Panc1 (cell line): ENCODE measurements around the gene DCAF5. TPM values are rescaled to one million over a fixed set of nuclear protein-coding genes. Genes with fewer than 3 reads are reported as not detected.

Experiments used
- ATAC-seq: fragments of 200-7000 bp; cut with Tn5 transposase; 2 replicates; pipeline ENCODE4 v1.9.1; 2020; ENCODE audit warnings: mild to moderate bottlenecking, moderate library complexity
- Bru-seq: library from RNA; stranded (reverse); fragments of 400-500 nt; gene quantifications from one replicate; lab custom pipeline; 2021; lab: Mats Ljungman, UMichigan
- BruChase-seq, 2 experiments: library from RNA; stranded (reverse); fragments of 400-500 nt; gene quantifications; one replicate each; lab custom pipeline; 2021; lab: Mats Ljungman, UMichigan
- BruUV-seq: library from RNA; stranded (reverse); fragments of 400-500 nt; replicated peaks from 2 replicates; lab custom pipeline; 2021; lab: Mats Ljungman, UMichigan
- CTCF ChIA-PET: fragments of 300-600 bp; sonication (Branson Sonifier 250); formaldehyde crosslinking; loops from one replicate; lab custom pipeline; 2022; ENCODE audit warnings: antibody characterized with exemption; lab: Charles Lee
- POLR2A ChIA-PET: fragments of 300-600 bp; sonication (Branson Sonifier 250); formaldehyde crosslinking; loops from one replicate; lab custom pipeline; 2022; ENCODE audit warnings: antibody characterized with exemption; lab: Charles Lee
- DNase-seq: peaks from one replicate; pipeline ENCODE4 v3.0.0-alpha.2; 2010; ENCODE audit warnings: low read depth, low spot score
- H3K27ac ChIP-seq: 2 replicates; pipeline ENCODE4 v1.5.1; 2011; ENCODE audit warnings: mild to moderate bottlenecking, low read length, inconsistent platforms
- H3K27me3 ChIP-seq: fragments of 200-500 bp; sonication (Bioruptor generic); 2 replicates; pipeline ENCODE4 v1.6.0; 2014; ENCODE audit warnings: low read length, inconsistent platforms; ENCODE audit not compliant: control insufficient read depth, insufficient read depth
- H3K36me3 ChIP-seq: fragments of 200-500 bp; sonication (Bioruptor generic); 2 replicates; pipeline ENCODE4 v1.5.1; 2014; ENCODE audit warnings: inconsistent platforms, mild to moderate bottlenecking, low read length, moderate library complexity; ENCODE audit not compliant: control insufficient read depth, insufficient read depth
- H3K4me1 ChIP-seq: 2 replicates; pipeline ENCODE4 v1.5.1; 2011; ENCODE audit warnings: inconsistent platforms, mild to moderate bottlenecking, low read length, moderate library complexity; ENCODE audit not compliant: control insufficient read depth, insufficient read depth
- H3K4me3 ChIP-seq, 2 experiments: 2 replicates each; pipeline ENCODE4 v1.5.1; 2011 to 2012; ENCODE audit warnings: low read depth in 2 of 2, low read length in 2 of 2, mild to moderate bottlenecking in 2 of 2, inconsistent platforms in 1 of 2, moderate library complexity in 1 of 2
- H3K9me3 ChIP-seq: fragments of 200-500 bp; sonication (Bioruptor generic); 2 replicates; pipeline ENCODE4 v1.5.1; 2014; ENCODE audit warnings: low read depth, mild to moderate bottlenecking, inconsistent platforms, low read length, moderate library complexity; ENCODE audit not compliant: control insufficient read depth, insufficient read depth
- POLR2AphosphoS5 ChIP-seq: IDR thresholded peaks from 2 replicates; pipeline ENCODE4 v1.6.1; 2012; ENCODE audit warnings: mild to moderate bottlenecking, low read depth, low read length, moderate library complexity
- REST ChIP-seq, 2 experiments: IDR thresholded peaks; 2 replicates each; pipeline ENCODE4 v1.6.1; 2011 to 2012; ENCODE audit warnings: low read depth in 2 of 2, control low read depth in 1 of 2, low read length in 1 of 2, mild to moderate bottlenecking in 1 of 2, moderate library complexity in 1 of 2; ENCODE audit not compliant: insufficient read depth in 1 of 2
- SIN3A ChIP-seq: IDR thresholded peaks from 2 replicates; pipeline ENCODE4 v1.6.1; 2012; ENCODE audit warnings: low read depth, mild to moderate bottlenecking, low read length, moderate library complexity, borderline replicate concordance; ENCODE audit not compliant: insufficient read depth
- TCF7L2 ChIP-seq: IDR thresholded peaks from 2 replicates; pipeline ENCODE4 v1.6.1; 2011; ENCODE audit warnings: mild to moderate bottlenecking, low read depth, low read length, inconsistent platforms
- in situ Hi-C: cut with HindIII; loops from 2 replicates; pipeline ENCODE4 v1.10.0; 2016; ENCODE audit warnings: low sequenced_read_pairs, low pct_unique_long_range_greater_than_20kb
- intact Hi-C: fragments of 100-400 bp; cut with micrococcal nuclease; formaldehyde crosslinking; loops from one replicate; pipeline ENCODE4 v1.10.0; 2022; ENCODE audit not compliant: unreplicated experiment
- long read RNA-seq: library from polyadenylated mRNA; unstranded; transcript quantifications from one replicate; pipeline ENCODE4 v2.0.0, GENCODE V29; 2021; ENCODE audit not compliant: unreplicated experiment
- polyA plus RNA-seq: library from polyadenylated mRNA; unstranded; fragments of >200 nt; gene quantifications from one replicate; pipeline ENCODE4 v1.2.1, GENCODE V29; 2012; ENCODE audit warnings: missing spikeins; ENCODE audit not compliant: insufficient read length
- total RNA-seq: library from RNA; stranded (reverse); gene quantifications from one replicate; pipeline ENCODE4 v1.2.1, GENCODE V29; 2021; ENCODE audit not compliant: unreplicated experiment
- TF ChIP-seq, protein P1 (sequence below): fragments of 450-650 bp; IDR thresholded peaks from 2 replicates; pipeline ENCODE4 v1.5.1; 2017; ENCODE audit warnings: mild to moderate bottlenecking

DCAF5 gene, protein sequence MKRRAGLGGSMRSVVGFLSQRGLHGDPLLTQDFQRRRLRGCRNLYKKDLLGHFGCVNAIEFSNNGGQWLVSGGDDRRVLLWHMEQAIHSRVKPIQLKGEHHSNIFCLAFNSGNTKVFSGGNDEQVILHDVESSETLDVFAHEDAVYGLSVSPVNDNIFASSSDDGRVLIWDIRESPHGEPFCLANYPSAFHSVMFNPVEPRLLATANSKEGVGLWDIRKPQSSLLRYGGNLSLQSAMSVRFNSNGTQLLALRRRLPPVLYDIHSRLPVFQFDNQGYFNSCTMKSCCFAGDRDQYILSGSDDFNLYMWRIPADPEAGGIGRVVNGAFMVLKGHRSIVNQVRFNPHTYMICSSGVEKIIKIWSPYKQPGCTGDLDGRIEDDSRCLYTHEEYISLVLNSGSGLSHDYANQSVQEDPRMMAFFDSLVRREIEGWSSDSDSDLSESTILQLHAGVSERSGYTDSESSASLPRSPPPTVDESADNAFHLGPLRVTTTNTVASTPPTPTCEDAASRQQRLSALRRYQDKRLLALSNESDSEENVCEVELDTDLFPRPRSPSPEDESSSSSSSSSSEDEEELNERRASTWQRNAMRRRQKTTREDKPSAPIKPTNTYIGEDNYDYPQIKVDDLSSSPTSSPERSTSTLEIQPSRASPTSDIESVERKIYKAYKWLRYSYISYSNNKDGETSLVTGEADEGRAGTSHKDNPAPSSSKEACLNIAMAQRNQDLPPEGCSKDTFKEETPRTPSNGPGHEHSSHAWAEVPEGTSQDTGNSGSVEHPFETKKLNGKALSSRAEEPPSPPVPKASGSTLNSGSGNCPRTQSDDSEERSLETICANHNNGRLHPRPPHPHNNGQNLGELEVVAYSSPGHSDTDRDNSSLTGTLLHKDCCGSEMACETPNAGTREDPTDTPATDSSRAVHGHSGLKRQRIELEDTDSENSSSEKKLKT
- total RNA-seq (27.6 TPM), Bru-seq, nascent RNA (percentile 76 among the genes with signal in this experiment), BruChase-seq, experiment 1, labeled RNA remaining after a 2-hour chase (percentile 67 among the genes with signal in this experiment), BruChase-seq, experiment 2, labeled RNA remaining after a 6-hour chase (percentile 64 among the genes with signal in this experiment)
- polyA plus RNA-seq, result 18.6 TPM
- long read RNA-seq, full-length matches to known transcripts, result 10 of 50 reads
- long read RNA-seq, partial matches to known transcripts, result 2 of 50 reads
- long read RNA-seq, other reads (novel, unspliced or antisense), result 38 of 50 reads

DNA sequence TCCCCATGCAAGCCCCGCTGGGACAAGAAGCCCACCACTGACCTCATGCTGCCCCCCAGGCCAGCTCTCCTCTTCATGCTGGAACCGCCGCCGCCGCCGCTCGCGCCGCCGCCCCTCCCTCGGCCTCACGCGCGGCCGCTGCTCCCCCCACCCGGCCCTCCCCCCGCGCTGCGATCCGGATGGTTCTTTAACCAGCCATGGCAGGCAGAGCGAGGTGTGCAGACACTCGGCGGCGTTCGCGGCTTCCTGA lies at the start of gene DCAF5:
Gene DCAF5 (minus strand): TSS at position 218 of the 250 bp plus-strand sequence. CDS start 141 bp downstream, at position 77.
- ChIA-PET POLR2A (interaction anchor here (0.7 kb wide), 1 partner anchor 1355 kb away, joined by 4 read pairs; no protein-coding TSS in a partner anchor), CTCF (interaction anchor here (0.6 kb wide), 1 partner anchor 34 kb away, joined by 3 read pairs; no protein-coding TSS in a partner anchor)
- Histone ChIP-seq H3K4me3 (peak within 1 kb of the TSS; percentile 66 to 82), H3K36me3 (peaks cover 3% of the 10 kb centered on the region), H3K9me3 (no peaks in the 10 kb centered on the region), H3K27ac (peak within 1 kb of the TSS; percentile 83), H3K27me3 (no peaks in the 10 kb centered on the region), H3K4me1 (peaks cover 25% of the 10 kb centered on the region)
- DNase-seq (no peak), ATAC-seq (no peak)
- TF ChIP-seq TCF7L2 (no peak), REST (IDR thresholded peaks at IDR 0.05; ENCODE audit: insufficient read depth in 1 of 2, low read depth in 2 of 2, low read length in 1 of 2) (no peak), SIN3A (peak; percentile 37; the same call in 1 of the 2 replicates)
- in situ Hi-C loops, result no loop called here
- intact Hi-C loops, result no loop called here
- no TSS peak for BruUV-seq

DNA sequence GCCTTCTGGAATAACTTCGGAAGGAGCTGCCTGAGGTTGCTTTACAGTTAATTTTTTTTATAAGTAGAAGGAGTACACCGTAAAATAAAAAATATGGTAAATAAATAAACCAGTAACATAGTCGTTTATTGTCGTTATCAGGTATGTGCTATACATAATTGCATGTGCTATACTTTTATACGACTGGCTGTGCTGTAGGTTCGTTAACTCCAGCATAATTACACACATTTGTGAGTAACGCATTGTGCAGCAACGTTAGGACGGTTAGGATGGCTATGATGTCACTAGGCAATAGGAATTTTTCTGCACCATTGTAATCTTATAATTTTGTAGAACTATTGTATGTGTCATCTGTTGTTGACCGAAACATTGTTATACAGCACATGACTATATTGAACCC lies 46.9 kb upstream of the DCAF5 start:
- ChIA-PET POLR2A (no interaction called here), CTCF (no interaction called here)

More for the DNA sequence above, 46.9 kb upstream of the DCAF5 start:
- in situ Hi-C loops, result no loop called here
- TF ChIP-seq TCF7L2 (no peak), SIN3A (no peak), REST (IDR thresholded peaks at IDR 0.05; ENCODE audit: insufficient read depth in 1 of 2, low read depth in 2 of 2, low read length in 1 of 2) (no peak), POLR2AphosphoS5 (no peak)
- TF ChIP-seq, protein P1, sequence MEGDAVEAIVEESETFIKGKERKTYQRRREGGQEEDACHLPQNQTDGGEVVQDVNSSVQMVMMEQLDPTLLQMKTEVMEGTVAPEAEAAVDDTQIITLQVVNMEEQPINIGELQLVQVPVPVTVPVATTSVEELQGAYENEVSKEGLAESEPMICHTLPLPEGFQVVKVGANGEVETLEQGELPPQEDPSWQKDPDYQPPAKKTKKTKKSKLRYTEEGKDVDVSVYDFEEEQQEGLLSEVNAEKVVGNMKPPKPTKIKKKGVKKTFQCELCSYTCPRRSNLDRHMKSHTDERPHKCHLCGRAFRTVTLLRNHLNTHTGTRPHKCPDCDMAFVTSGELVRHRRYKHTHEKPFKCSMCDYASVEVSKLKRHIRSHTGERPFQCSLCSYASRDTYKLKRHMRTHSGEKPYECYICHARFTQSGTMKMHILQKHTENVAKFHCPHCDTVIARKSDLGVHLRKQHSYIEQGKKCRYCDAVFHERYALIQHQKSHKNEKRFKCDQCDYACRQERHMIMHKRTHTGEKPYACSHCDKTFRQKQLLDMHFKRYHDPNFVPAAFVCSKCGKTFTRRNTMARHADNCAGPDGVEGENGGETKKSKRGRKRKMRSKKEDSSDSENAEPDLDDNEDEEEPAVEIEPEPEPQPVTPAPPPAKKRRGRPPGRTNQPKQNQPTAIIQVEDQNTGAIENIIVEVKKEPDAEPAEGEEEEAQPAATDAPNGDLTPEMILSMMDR, result no peak
- Histone ChIP-seq H3K4me3 (no peak overlapping the region), H3K27ac (no peak overlapping the region), H3K27me3 (no peaks in the 10 kb centered on the region), H3K36me3 (no peaks in the 10 kb centered on the region), H3K4me1 (no peaks in the 10 kb centered on the region), H3K9me3 (no peaks in the 10 kb centered on the region)
- BruUV-seq, result no TSS peak
- intact Hi-C loops, result no loop called here
- no peak for DNase-seq
- no peak for ATAC-seq
